ENCODE measurements around the gene CACNA1B.
"Not testable (repeated sequence)": the region's sequence is repeated elsewhere in the genome, so short reads cannot be mapped to it uniquely, and the experiment has no call there.

CACNA1B gene

GRCh38 chr9:138149672-138150656, 272.4 kb downstream of the CACNA1B start:
- peak; percentile 35 for TF ChIP-seq CTCF (IDR thresholded peaks at IDR 0.05; ENCODE audit: low read length)
- H3F3A ChIP-seq (ENCODE audit: insufficient read depth, low read length); H2AFZ ChIP-seq (ENCODE audit: low read length); H3K27ac ChIP-seq (ENCODE audit: low read length); DNase-seq; H3K9me3 ChIP-seq (replicated peaks; ENCODE audit: insufficient read depth, low read length); H3K36me3 ChIP-seq (replicated peaks; ENCODE audit: insufficient read depth, low read length); H3K9me2 ChIP-seq (replicated peaks; ENCODE audit: insufficient read depth, low read length); H3K79me2 ChIP-seq (ENCODE audit: low read length); H3K4me1 ChIP-seq (ENCODE audit: low read length); H4K20me1 ChIP-seq (ENCODE audit: insufficient read depth, low read length); H3K9ac ChIP-seq (ENCODE audit: low read length); H3K27me3 ChIP-seq (replicated peaks; ENCODE audit: insufficient read depth, low read length): not testable (repeated sequence)
- peak overlapping the region; percentile 33 for H3K4me3 ChIP-seq (ENCODE audit: low read length)
- H3K4me2 ChIP-seq (ENCODE audit: low read depth, low read length) = peak overlapping the region; percentile 39; the same call in 1 of the 2 replicates

GRCh38 chr9:138155788-138156187, 278.2 kb downstream of the CACNA1B start:
- H3K9me2 ChIP-seq (replicated peaks; ENCODE audit: insufficient read depth, low read length); H3K9me3 ChIP-seq (replicated peaks; ENCODE audit: insufficient read depth, low read length); H4K20me1 ChIP-seq (ENCODE audit: insufficient read depth, low read length); H2AFZ ChIP-seq (ENCODE audit: low read length); H3K27me3 ChIP-seq (replicated peaks; ENCODE audit: insufficient read depth, low read length); H3K4me2 ChIP-seq (ENCODE audit: low read depth, low read length); H3F3A ChIP-seq (ENCODE audit: insufficient read depth, low read length); H3K4me1 ChIP-seq (ENCODE audit: low read length); H3K27ac ChIP-seq (ENCODE audit: low read length); H3K9ac ChIP-seq (ENCODE audit: low read length); H3K4me3 ChIP-seq (ENCODE audit: low read length); H3K36me3 ChIP-seq (replicated peaks; ENCODE audit: insufficient read depth, low read length); DNase-seq; H3K79me2 ChIP-seq (ENCODE audit: low read length): not testable (repeated sequence)

GRCh38 chr9:138166793-138167192, 289.2 kb downstream of the CACNA1B start:
- H3K27ac ChIP-seq (ENCODE audit: low read length); H3K27me3 ChIP-seq (replicated peaks; ENCODE audit: insufficient read depth, low read length); H3F3A ChIP-seq (ENCODE audit: insufficient read depth, low read length); H3K9me3 ChIP-seq (replicated peaks; ENCODE audit: insufficient read depth, low read length); H2AFZ ChIP-seq (ENCODE audit: low read length); H3K4me3 ChIP-seq (ENCODE audit: low read length); H3K9ac ChIP-seq (ENCODE audit: low read length); H3K4me2 ChIP-seq (ENCODE audit: low read depth, low read length); DNase-seq; H3K9me2 ChIP-seq (replicated peaks; ENCODE audit: insufficient read depth, low read length); H4K20me1 ChIP-seq (ENCODE audit: insufficient read depth, low read length); H3K4me1 ChIP-seq (ENCODE audit: low read length); H3K79me2 ChIP-seq (ENCODE audit: low read length); H3K36me3 ChIP-seq (replicated peaks; ENCODE audit: insufficient read depth, low read length): not testable (repeated sequence)
